Neural progenitor cell (in vitro differentiated cells): ENCODE measurements around the gene PLXNB1. TPM values are rescaled to one million over a fixed set of nuclear protein-coding genes. Genes with fewer than 3 reads are reported as not detected.

Experiments used
- DNase-seq: peaks from one replicate; pipeline ENCODE4 v3.0.0-alpha.2; 2016; ENCODE audit warnings: low spot score
- H2AFZ ChIP-seq: fragments of 200-600 bp; sonication (generic); replicated peaks from 2 replicates; pipeline ENCODE4 v1.6.1; 2016; ENCODE audit warnings: antibody characterized with exemption
- H3F3A ChIP-seq: fragments of 200-600 bp; sonication (generic); 2 replicates; pipeline ENCODE4 v1.6.1; 2016; ENCODE audit warnings: antibody characterized with exemption, low read depth
- H3K27ac ChIP-seq: fragments of 200-600 bp; sonication (generic); 2 replicates; pipeline ENCODE4 v1.5.1; 2016; ENCODE audit warnings: mild to moderate bottlenecking
- H3K27me3 ChIP-seq: fragments of 200-600 bp; sonication (generic); 2 replicates; pipeline ENCODE4 v1.6.1; 2016; ENCODE audit warnings: mild to moderate bottlenecking, moderate library complexity
- H3K36me3 ChIP-seq: fragments of 200-600 bp; sonication (generic); 2 replicates; pipeline ENCODE4 v1.5.1; 2016
- H3K4me1 ChIP-seq: fragments of 200-600 bp; sonication (generic); 2 replicates; pipeline ENCODE4 v1.6.1; 2016; ENCODE audit warnings: mixed run types
- H3K4me2 ChIP-seq: fragments of 200-600 bp; sonication (generic); 2 replicates; pipeline ENCODE4 v1.6.1; 2016
- H3K4me3 ChIP-seq: fragments of 200-600 bp; sonication (generic); 2 replicates; pipeline ENCODE4 v1.5.1; 2016
- H3K79me2 ChIP-seq: fragments of 200-600 bp; sonication (generic); 2 replicates; pipeline ENCODE4 v1.6.1; 2016; ENCODE audit warnings: low read depth
- H3K9ac ChIP-seq: fragments of 200-600 bp; sonication (generic); 2 replicates; pipeline ENCODE4 v1.6.1; 2016
- H3K9me3 ChIP-seq: fragments of 200-600 bp; sonication (generic); 2 replicates; pipeline ENCODE4 v1.5.1; 2016; ENCODE audit warnings: low read depth
- H4K20me1 ChIP-seq: fragments of 200-600 bp; sonication (generic); 2 replicates; pipeline ENCODE4 v1.6.1; 2016; ENCODE audit warnings: low read depth
- H3K27ac Mint-ChIP-seq: 3 replicates; pipeline ENCODE4 v1.8.0; 2021; ENCODE audit warnings: mixed read lengths
- H3K27me3 Mint-ChIP-seq: 2 replicates; pipeline ENCODE4 v1.8.0; 2022; ENCODE audit warnings: low read depth, mild to moderate bottlenecking, inconsistent platforms, moderate library complexity, mixed read lengths; ENCODE audit not compliant: insufficient read depth
- H3K36me3 Mint-ChIP-seq: 3 replicates; pipeline ENCODE4 v1.8.0; 2021; ENCODE audit warnings: mixed read lengths
- H3K4me1 Mint-ChIP-seq: 3 replicates; pipeline ENCODE4 v1.8.0; 2021; ENCODE audit warnings: mixed read lengths
- H3K4me3 Mint-ChIP-seq: 3 replicates; pipeline ENCODE4 v1.8.0; 2021; ENCODE audit warnings: mild to moderate bottlenecking, moderate library complexity, mixed read lengths
- H3K9me3 Mint-ChIP-seq: 3 replicates; pipeline ENCODE4 v1.8.0; 2020; ENCODE audit warnings: mixed read lengths
- CTCF ChIP-seq: fragments of 200-600 bp; sonication (generic); IDR thresholded peaks from 2 replicates; pipeline ENCODE4 v1.5.1; 2017; ENCODE audit warnings: antibody characterized with exemption, mild to moderate bottlenecking
- EZH2 ChIP-seq: fragments of 200-600 bp; sonication (generic); IDR thresholded peaks from 2 replicates; pipeline ENCODE4 v1.6.1; 2017; ENCODE audit warnings: antibody characterized with exemption, mild to moderate bottlenecking, moderate library complexity
- EZH2phosphoT487 ChIP-seq: fragments of 200-600 bp; sonication (generic); IDR thresholded peaks from 2 replicates; pipeline ENCODE4 v1.6.1; 2017; ENCODE audit warnings: antibody characterized with exemption
- total RNA-seq: library from RNA; depleted of rRNA; stranded (reverse); fragments of >200 nt; gene quantifications from 2 replicates; pipeline ENCODE4 v1.2.3, GENCODE V29; 2015; ENCODE audit warnings: low replicate concordance

Gene PLXNB1
- total RNA-seq, 1 donor from 2014 or later = 53.6 TPM

- Histone ChIP-seq H2AFZ (no peak overlapping the region), H4K20me1 (peaks cover 4% of the 10 kb centered on the region), H3K9me3 (no peaks in the 10 kb centered on the region), H3K79me2 (peaks cover 42% of the 10 kb centered on the region), H3K4me1 (peaks cover 16% of the 10 kb centered on the region), H3K9ac (no peak overlapping the region), H3K4me2 (no peak overlapping the region), H3K36me3 (no peaks in the 10 kb centered on the region), H3K4me3 (no peak overlapping the region), H3K27me3 (no peaks in the 10 kb centered on the region), H3K27ac (no peak overlapping the region), H3F3A (peaks cover 56% of the 10 kb centered on the region)
- peak; percentile 91 for DNase-seq
- no peak overlapping the region for H3K27ac Mint-ChIP-seq
- H3K36me3 Mint-ChIP-seq = peaks cover 4% of the 10 kb centered on the region
- peak; percentile 100 for TF ChIP-seq CTCF
- TF ChIP-seq EZH2 = no peak
- no peaks in the 10 kb centered on the region for H3K27me3 Mint-ChIP-seq
- H3K9me3 Mint-ChIP-seq = no peaks in the 10 kb centered on the region
- H3K4me3 Mint-ChIP-seq = no peak overlapping the region
- peaks cover 26% of the 10 kb centered on the region for H3K4me1 Mint-ChIP-seq
Measured at GRCh38 chr3:48435774-48436476, 6.0 kb upstream of the PLXNB1 start.

GRCh38 chr3:48435223-48435595 is 5.3 kb upstream of the PLXNB1 start:
- Histone ChIP-seq H3K27ac (no peak overlapping the region), H2AFZ (no peak overlapping the region), H3K4me2 (no peak overlapping the region), H3K4me1 (peaks cover 19% of the 10 kb centered on the region), H3K27me3 (no peaks in the 10 kb centered on the region), H3K4me3 (no peak overlapping the region), H3F3A (peaks cover 63% of the 10 kb centered on the region), H4K20me1 (no peaks in the 10 kb centered on the region), H3K9me3 (no peaks in the 10 kb centered on the region), H3K9ac (no peak overlapping the region), H3K36me3 (no peaks in the 10 kb centered on the region), H3K79me2 (peaks cover 39% of the 10 kb centered on the region)
- H3K9me3 Mint-ChIP-seq = no peaks in the 10 kb centered on the region
- peaks cover 33% of the 10 kb centered on the region for H3K4me1 Mint-ChIP-seq
- H3K4me3 Mint-ChIP-seq = no peak overlapping the region
- peak overlapping the region; percentile 15 for H3K27ac Mint-ChIP-seq
- H3K36me3 Mint-ChIP-seq = peaks cover 4% of the 10 kb centered on the region
- no peak for TF ChIP-seq EZH2
- TF ChIP-seq CTCF = no peak
- no peak for TF ChIP-seq EZH2phosphoT487
- DNase-seq = no peak
- no peaks in the 10 kb centered on the region for H3K27me3 Mint-ChIP-seq

- Histone ChIP-seq H3K4me1 (peaks cover 20% of the 10 kb centered on the region), H3K9ac (no peak overlapping the region), H3K27me3 (no peaks in the 10 kb centered on the region), H3K4me2 (no peak overlapping the region), H3K9me3 (no peaks in the 10 kb centered on the region), H3K36me3 (no peaks in the 10 kb centered on the region), H3K79me2 (peaks cover 40% of the 10 kb centered on the region), H4K20me1 (no peaks in the 10 kb centered on the region), H3K4me3 (no peak overlapping the region), H3K27ac (no peak overlapping the region), H3F3A (peaks cover 66% of the 10 kb centered on the region), H2AFZ (no peak overlapping the region)
- Mint-ChIP-seq H3K27ac (peak overlapping the region; percentile 67), H3K4me1 (peaks cover 30% of the 10 kb centered on the region), H3K27me3 (no peaks in the 10 kb centered on the region), H3K9me3 (no peaks in the 10 kb centered on the region), H3K36me3 (peaks cover 4% of the 10 kb centered on the region), H3K4me3 (peak overlapping the region; percentile 30)
- TF ChIP-seq EZH2phosphoT487 (no peak), CTCF (no peak), EZH2 (no peak)
- DNase-seq = no peak
Measured at GRCh38 chr3:48434591-48435222, 4.8 kb upstream of the PLXNB1 start.
